Measurements from ENCODE around the gene GPAT3. TPM values are rescaled to one million over a fixed set of nuclear protein-coding genes. Genes with fewer than 3 reads are reported as not detected.

The GPAT3 gene
- total RNA-seq, 1 donor from 2014 or later = 26.4 TPM

DNA sequence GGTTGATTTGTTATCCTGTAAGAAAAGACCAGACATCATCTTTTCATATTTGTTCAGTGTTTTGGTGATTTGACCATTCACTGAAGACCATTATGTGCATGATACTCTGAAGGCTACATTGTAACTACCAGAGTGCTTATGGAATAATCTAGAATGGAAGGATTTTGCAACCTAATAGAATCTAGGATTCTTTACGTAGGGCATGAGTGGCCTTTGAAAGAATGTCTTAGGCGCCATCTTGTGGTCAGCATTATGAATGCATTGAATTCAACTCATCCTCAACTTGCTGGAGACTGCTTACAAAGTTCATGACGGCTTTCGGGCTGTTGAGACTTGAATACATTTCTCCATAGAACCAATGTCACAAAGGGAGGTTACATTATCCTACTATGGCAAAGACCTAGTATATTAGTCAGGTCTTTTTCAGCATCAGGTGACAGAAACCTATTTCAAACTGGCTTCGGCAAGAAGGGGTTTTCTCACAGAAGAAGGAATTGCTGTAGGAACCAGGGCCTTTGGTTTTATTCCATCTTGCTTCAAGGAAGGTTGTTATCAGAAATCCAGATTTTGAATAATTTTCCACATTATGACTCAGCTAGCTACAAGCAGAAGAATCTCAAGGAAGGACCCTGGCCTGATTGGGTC lies 104.1 kb downstream of the GPAT3 start:
- TF ChIP-seq CTCF (conservative IDR thresholded peaks at IDR 0.05; ENCODE audit: low read depth, low read length) = peak; percentile 87
- DNase-seq (ENCODE audit: low read depth) = no peak
- H3K4me3 ChIP-seq (ENCODE audit: low read depth, low read length) = no peak overlapping the region

DNA sequence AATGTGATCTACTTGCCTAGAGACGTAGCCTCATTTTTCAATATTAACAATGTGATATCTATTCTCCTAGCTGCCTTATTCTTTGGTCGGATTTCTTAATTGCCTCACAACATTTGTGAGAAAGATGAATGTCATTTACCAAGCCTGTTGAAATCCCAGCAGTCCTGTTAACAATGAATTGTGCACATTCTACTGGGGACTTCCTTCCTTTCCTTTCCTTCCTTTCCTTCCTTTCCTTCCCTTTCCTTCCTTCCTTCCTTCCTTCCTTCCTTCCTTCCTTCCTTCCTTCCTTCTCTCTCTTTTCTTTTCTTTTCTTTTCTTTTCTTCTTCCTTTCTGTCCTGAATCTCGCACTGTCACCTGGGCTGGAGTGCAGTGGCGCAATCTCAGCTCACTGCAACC lies 107.1 kb downstream of the GPAT3 start:
- no peak overlapping the region for H3K4me3 ChIP-seq (ENCODE audit: low read depth, low read length)
- no peak for TF ChIP-seq CTCF (conservative IDR thresholded peaks at IDR 0.05; ENCODE audit: low read depth, low read length)
- no peak for DNase-seq (ENCODE audit: low read depth)

- no peak overlapping the region for H3K4me3 ChIP-seq (ENCODE audit: low read depth, low read length)
- TF ChIP-seq CTCF (conservative IDR thresholded peaks at IDR 0.05; ENCODE audit: low read depth, low read length) = peak; percentile 88
- no peak for DNase-seq (ENCODE audit: low read depth)
Observed at GRCh38 chr4:83644677-83645659, 109.1 kb downstream of the GPAT3 start.

- H3K4me3 ChIP-seq (ENCODE audit: low read depth, low read length) = no peak overlapping the region
- no peak for TF ChIP-seq CTCF (conservative IDR thresholded peaks at IDR 0.05; ENCODE audit: low read depth, low read length)
- no peak for DNase-seq (ENCODE audit: low read depth)
Observed at GRCh38 chr4:83646538-83647239, 110.8 kb downstream of the GPAT3 start.

DNA sequence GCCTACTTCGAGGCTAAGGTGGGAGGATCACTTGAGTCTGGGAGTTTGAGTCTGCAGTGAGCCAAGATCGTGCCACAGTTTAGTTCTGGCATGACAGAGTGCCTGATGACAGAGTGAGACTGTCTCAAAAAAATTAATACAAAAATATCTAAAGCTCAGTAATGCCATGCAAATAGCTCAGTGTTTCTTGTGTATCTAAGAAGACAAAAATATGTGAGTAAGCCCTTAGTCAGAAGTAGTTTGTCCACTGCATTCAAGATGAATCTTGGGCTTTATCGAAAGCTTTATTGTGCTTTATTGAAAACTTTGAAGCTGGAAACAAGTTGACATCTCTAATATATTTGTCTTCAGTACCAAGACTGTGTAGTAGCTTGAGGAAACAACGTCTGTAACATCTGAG lies 115.9 kb downstream of the GPAT3 start:
- TF ChIP-seq CTCF (conservative IDR thresholded peaks at IDR 0.05; ENCODE audit: low read depth, low read length) = no peak
- no peak overlapping the region for H3K4me3 ChIP-seq (ENCODE audit: low read depth, low read length)
- no peak for DNase-seq (ENCODE audit: low read depth)

Other genes with a start within 250 kb of the GPAT3 start
- gene HPSE, start 201.3 kb upstream of the GPAT3 start, total RNA-seq = 0.69 and 3.8 TPM in 2 replicates
- 5.8 and 8.6 TPM in 2 replicates for gene HELQ, start 80.3 kb upstream of the GPAT3 start, total RNA-seq
- gene MRPS18C, start 80.0 kb upstream of the GPAT3 start, total RNA-seq = 19.0 and 32.1 TPM in 2 replicates
- 11.3 and 11.9 TPM in 2 replicates for gene ABRAXAS1, start 51.0 kb upstream of the GPAT3 start, total RNA-seq

Measured in epithelial cell of proximal tubule (primary cell).